ENCODE data around the gene RAD50.
"Not testable (repeated sequence)": the region's sequence is repeated elsewhere in the genome, so short reads cannot be mapped to it uniquely, and the experiment has no call there.

Gene RAD50

GRCh38 chr5:132675936-132676689, 119.3 kb downstream of the RAD50 start:
- DNase-seq (ENCODE audit: low read depth): no peak

DNA sequence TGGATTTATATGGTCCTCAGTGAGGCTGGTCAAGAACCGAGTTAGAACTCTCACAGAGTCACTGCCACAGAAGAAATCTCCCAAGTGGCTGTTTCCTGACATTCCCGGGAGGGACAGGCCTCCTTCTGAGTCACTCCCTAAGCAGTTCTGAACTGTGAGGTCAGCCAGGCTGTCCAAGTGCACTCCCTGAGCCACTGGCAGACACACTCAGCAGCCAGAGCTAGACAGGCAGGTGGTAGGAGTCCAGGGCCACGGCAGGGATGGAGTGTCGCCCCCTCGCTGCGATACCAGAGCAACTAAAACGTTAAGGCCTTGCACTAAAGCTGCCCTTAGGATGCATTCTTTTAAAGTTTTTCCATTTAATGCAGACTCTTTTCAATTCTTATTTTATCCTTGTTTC, 120.4 kb downstream of the RAD50 start:
- no peak for DNase-seq (ENCODE audit: low read depth)

GRCh38 chr5:132677682-132678400, 121.1 kb downstream of the RAD50 start:
- DNase-seq (ENCODE audit: low read depth): no peak

DNA sequence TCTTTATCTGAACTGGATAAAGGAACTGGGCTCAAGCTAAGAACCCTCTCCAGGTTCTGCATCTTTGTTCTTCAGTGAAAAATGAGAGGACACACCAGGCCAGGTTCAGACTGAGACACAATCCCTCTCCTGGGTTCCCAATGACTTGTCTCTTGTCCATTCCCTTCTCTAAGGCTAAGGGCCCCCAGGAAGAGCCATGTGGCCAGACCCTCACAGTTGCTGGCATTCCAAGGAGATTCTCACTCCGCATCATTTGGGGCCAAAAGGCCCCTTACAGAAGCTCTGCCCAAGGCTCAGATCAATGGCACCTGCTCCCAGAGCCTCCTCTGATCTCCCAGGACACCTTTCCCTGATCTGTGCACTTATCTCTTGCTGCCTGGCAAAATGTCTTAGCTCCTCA, 122.0 kb downstream of the RAD50 start:
- DNase-seq (ENCODE audit: low read depth): no peak

- DNase-seq (ENCODE audit: low read depth): no peak
Measured at GRCh38 chr5:132679166-132679565, 122.4 kb downstream of the RAD50 start.

- DNase-seq (ENCODE audit: low read depth): no peak
Measured at GRCh38 chr5:132679717-132680380, 123.1 kb downstream of the RAD50 start.

DNA sequence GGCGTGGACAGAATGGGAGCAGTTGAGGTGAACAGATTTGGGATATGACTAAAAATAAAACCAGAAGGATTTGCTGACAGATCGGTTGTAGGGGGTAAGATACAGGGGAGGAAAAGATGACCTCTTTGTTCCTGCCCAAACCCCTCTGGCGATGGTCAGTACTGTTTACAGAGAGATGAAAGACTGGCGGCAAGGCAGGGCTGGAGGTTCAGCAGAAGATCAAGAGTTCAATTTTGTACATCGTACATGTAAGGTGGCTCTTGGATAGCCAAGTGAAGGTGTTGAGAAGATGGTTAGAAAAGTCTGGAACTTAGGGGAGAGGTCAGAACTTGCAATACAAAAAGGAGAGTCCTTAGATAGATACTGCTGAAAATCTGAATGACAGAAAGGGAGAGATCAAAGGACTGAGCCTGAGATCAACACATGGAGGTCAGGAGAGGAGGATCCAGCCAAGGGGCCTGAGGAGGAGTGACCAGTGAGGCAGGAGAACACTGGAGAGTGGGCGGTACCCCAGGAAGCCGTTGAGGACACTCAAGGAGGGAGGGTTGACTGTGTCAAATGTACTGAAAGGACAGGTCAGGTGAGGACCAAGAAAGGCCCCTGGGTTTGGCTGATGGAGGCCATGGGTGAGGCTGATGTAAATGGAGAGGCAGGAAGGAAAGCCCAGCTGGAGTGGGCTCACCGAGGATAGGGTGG, 124.2 kb downstream of the RAD50 start:
- no peak for DNase-seq (ENCODE audit: low read depth)

DNA sequence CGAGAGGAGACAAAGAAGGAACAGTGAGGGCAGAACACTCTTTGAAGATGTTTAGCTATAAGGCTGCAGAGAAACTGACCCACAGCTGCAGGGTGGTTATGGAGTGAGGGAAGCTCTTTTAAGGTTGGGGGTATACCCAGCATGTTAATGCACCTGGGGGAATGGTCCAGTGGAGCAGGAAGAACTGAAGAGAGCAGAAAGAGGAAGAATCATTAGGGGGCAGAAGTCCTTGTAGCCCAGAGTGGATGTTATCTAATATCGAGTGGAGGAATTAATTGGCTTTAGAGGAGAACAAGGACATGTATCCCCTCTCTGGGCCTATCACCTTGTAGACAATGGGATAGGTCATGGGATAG, 124.7 kb downstream of the RAD50 start:
- DNase-seq (ENCODE audit: low read depth): no peak

DNA sequence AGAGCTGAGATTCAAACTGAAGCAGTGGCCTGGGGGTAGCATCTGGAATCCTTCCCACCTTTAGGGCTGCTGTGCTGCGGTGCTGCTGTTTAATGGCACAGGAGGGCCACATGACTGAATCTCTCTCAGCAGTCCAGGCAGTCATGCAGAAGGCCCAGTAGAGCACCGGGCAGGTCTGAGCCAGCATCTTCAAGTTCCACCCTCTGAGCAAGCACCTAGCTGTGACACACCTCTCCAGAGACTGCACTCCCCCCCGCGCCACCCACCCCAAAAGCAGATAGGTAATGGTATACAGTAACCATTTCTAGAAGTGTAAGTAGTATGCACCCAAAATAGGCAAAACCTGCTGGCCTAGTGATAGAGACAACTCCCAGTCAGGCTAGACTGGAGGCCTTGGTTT, 125.2 kb downstream of the RAD50 start:
- DNase-seq (ENCODE audit: low read depth): no peak

DNA sequence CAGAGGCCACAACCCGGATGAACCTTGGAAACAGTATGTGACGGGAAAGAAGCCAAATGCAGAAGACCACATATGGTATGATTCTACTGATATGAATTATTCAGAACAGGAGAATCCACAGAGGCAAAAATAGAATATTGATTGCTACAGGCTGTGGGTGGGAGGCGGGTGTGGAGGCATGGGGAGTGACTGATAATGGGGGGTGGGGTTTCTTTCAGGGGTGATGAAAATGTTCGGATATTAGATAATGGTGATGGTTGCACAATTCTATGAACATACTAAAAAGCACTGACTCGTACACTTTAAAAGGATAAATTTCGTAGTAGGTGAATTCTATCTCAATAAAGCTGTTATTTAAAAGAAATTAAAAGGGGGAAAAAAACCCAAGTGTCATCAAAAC, 127.7 kb downstream of the RAD50 start:
- DNase-seq (ENCODE audit: low read depth): no peak

DNA sequence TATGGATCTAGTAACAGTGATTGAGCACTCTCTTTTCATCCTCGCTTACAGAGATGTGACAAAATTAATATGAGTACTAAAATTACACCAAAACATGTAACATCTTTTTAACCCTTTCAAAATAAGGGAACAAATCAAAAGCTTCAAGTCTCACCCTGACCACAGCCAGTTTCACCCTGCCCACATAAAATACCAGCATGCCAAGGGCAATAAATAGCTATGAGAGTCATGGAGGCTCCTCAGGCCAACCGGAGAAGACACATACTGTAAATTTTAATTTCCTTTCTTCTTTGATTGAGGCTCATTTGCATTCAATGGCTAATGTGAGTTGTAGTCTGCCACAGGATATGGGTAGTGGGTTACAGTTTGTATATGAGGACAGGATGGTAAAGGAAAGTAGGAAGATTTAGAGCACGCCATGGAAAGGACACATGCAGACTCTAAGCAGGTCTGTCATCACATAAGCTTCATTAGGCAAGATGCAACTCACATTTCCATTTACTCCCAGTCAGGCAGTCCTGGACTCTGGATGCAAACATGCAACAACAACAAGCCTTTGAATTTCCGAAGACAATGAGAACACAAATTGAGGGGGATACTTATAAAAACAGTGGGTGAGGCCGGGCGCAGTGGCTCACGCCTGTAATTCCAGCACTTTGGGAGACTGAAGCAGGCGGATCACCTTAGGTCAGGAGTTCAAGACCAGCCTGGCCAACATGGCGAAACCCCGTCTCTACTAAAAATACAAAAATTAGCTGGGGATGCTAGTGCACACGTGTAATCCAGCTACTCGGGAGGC, 128.3 kb downstream of the RAD50 start:
- no peak for DNase-seq (ENCODE audit: low read depth)

DNA sequence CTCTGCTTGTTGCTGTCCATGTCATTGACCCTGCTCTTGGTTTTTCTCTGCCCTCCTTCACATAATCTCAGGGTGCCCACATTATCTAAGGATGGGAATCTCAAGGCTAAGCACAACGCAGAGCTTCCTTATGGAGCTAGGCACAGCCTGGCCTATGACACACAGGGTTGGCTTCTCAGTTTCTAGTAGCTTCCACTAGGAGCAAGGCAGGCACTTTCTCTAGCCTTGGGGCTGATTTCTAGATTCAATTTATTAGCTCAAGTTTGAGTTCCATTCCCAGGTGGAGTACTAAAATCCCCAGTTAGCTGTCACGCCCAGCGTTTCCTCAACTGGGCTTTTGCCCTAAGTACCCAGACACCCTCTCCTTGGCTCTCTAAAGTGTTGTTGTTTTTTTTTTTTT, 129.4 kb downstream of the RAD50 start:
- DNase-seq (ENCODE audit: low read depth): no peak

DNA sequence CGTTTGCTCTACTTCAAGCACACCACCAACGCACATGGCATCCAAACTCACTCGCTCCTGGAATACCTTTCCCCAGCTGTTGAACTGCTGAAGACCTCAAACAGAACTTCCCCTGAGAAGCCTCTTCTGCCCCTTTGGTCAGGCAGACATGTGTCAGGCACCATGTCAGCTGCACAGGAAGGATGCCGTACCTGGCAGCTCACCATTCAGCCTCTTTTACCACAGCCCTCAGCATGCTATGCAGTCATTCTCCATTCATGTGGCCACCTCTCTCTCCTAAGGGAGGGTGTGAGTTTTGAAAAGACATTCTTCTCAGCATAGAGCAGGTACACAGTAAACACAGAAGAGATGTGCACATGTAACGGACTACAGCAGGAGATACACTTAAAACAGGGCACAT, 131.2 kb downstream of the RAD50 start:
- DNase-seq (ENCODE audit: low read depth): no peak

DNA sequence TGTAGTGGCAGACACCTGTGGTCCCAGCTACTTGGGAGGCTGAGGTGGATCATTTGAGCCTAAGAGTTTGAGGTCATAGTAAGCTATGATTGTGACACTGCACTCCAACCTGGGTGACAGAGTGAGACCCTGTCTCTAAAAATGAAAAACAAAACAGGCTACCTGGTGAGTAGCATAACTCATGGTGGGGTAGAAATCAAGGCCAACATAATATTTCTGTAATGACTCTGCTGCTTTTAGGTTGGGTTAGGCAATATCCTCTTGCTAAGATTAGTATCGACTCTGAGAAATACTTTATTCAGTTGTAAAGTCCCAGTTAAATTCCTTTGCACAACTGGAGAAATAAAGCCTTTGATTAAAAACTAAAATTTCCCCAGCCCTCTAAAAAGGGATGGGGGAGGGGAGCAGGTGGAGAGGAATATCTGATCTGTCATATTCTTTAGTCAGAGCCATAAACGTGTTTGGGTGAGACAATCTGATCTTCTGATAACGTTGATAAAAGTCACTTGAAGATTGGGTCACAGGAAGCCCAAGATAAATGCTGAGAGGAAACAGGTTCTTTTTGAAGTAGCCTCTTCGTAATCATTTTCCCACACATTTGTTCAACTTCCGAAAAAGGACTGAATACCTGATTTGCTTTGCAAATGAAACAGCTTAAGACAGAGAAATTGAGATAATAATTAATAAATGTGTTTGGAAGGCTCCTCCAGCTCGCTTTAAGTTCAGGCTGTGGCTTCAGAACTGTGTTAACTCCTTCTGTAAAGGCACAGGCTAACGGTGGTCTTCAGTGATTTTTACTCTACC, 132.0 kb downstream of the RAD50 start:
- DNase-seq (ENCODE audit: low read depth): peak; percentile 26

GRCh38 chr5:132689513-132689912, 132.7 kb downstream of the RAD50 start:
- DNase-seq (ENCODE audit: low read depth): no peak

- DNase-seq (ENCODE audit: low read depth): no peak
Measured at GRCh38 chr5:132690156-132690555, 133.4 kb downstream of the RAD50 start.

DNA sequence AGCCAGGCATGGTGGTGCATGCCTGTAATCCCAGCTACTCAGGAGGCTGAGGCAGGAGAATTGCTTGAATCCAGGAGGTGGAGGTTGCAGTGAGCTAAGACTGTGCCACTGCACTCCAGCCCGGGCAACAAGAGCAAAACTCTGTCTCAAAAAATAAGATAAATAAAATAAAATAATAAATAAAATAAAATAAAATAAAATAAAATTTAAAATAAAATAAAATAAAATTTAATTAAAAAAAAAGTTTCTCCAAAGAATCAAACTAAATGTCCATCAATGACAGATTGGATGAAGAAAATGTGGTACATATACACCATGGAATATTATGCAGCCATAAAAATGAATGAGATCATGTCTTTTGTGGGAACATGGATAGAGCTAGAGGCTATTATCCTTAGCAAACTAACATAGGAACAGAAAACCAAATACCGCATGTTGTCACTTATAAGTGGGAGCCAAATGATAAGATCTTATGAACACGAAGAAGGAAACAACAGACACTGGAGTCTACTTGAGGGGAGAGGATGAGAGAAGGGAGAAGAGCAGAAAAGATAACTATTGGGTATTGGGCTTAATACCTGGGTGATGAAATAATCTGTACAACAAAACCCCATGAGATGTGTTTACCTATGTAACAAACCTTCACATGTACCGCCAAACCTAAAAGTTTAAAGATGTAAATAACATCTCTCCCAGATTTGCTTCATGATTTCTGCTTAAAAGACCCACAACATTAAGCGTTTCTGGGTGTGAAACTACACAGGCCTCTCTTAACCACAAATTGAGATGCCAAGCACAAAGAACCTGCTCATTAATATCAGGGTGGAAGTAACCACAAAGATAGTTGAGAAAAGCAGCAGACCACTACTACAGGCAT, 135.2 kb downstream of the RAD50 start:
- DNase-seq (ENCODE audit: low read depth): not testable (repeated sequence)

DNA sequence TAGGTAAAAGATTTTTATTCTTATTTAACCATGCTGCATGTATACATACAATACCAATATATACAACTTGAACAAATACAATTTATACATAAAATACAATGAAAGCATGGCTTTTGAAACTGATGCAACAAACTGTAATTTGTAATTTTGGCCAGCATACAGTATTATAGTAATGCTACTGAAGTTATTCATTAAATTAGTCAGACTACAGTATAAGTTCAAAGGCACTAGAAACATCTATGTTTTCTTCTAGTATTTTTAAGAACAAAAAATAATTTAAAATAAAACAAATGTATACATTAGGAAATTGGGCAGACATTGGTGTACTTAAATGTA, 135.8 kb downstream of the RAD50 start:
- no peak for DNase-seq (ENCODE audit: low read depth)

Data from activated T-cell treated with anti-CD3 and anti-CD28 coated beads for 24 hours (primary cell).